Measurements from ENCODE around the gene SEC14L2. TPM values are rescaled to one million over a fixed set of nuclear protein-coding genes. Genes with fewer than 3 reads are reported as not detected.
"Not testable (repeated sequence)": the region's sequence is repeated elsewhere in the genome, so short reads cannot be mapped to it uniquely, and the experiment has no call there.

SEC14L2 gene
- total RNA-seq, 1 experiment from 2014 or later: 8.2 TPM

DNA sequence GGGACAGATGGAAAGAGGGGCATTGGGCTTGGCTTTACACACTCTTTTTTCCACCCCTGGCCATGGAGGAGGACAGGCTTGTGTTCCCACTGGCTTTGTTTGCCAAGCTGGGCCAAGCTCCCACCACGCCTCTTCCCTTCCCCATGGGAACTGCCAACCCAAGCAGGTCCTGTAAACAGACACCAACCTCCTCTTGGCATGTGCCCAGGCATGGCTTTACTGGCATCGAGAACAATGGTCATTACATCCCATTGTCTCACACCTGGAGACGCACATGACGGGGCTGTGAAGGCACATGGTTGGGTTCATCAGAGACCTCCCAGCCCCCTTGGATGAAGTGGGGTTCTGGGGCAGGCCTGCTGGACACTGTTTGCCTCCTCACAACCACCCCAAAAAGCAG, 63.3 kb downstream of the SEC14L2 start:
- H2BK20ac ChIP-seq (ENCODE audit: low read depth, low read length, poor library complexity, severe bottlenecking): no peak overlapping the region
- Mint-ChIP-seq H3K36me3 (ENCODE audit: insufficient read depth in 1 of 3, low read depth in 3 of 3) (no peaks in the 10 kb centered on the region), H3K4me1 (peaks cover 3 to 9% of the 10 kb centered on the region in 2 experiments; a peak in 3 of 4 replicates), H3K27ac (no peak overlapping the region), H3K9me3 (no peaks in the 10 kb centered on the region), H3K27me3 (ENCODE audit: low read depth) (peaks cover 22% of the 10 kb centered on the region), H3K4me3 (no peak overlapping the region)
- H3K79me1 ChIP-seq (ENCODE audit: insufficient read depth, low read depth, low read length, poor library complexity, severe bottlenecking): no peaks in the 10 kb centered on the region
- H2BK5ac ChIP-seq (ENCODE audit: insufficient read length, low read length): no peak overlapping the region
- H3K27me3 ChIP-seq (ENCODE audit: insufficient read depth, low read length): no peaks in the 10 kb centered on the region
- no peak overlapping the region for H3K23ac ChIP-seq (ENCODE audit: insufficient read length, low read depth, low read length)
- H3K23me2 ChIP-seq (ENCODE audit: insufficient read length, low read depth, low read length, poor library complexity, severe bottlenecking): no peaks in the 10 kb centered on the region
- H2BK12ac ChIP-seq (ENCODE audit: insufficient read length, low read depth, low read length): no peak overlapping the region
- no peak overlapping the region for H3K9ac ChIP-seq (ENCODE audit: extremely low read depth, insufficient read length, low read length)
- no peak overlapping the region for H3K56ac ChIP-seq (ENCODE audit: insufficient read length, low read depth, low read length)
- no peak for DNase-seq
- WGBS (ENCODE audit: extremely low coverage, insufficient read length, low lambda C conversion rate): no CpG with 5 or more reads among the region's 4 CpGs
- no peak overlapping the region for H3K14ac ChIP-seq (ENCODE audit: insufficient read depth, low read length)
- H3K18ac ChIP-seq (ENCODE audit: insufficient read length, low read depth, low read length): no peak overlapping the region
- no peak overlapping the region for H3K27ac ChIP-seq (ENCODE audit: insufficient read length, low read depth, low read length)
- H2AFZ ChIP-seq (ENCODE audit: low read length): no peak overlapping the region
- no peak overlapping the region for H2BK15ac ChIP-seq (ENCODE audit: low read depth, low read length)
- H3K79me2 ChIP-seq (ENCODE audit: insufficient read depth, low read length): no peaks in the 10 kb centered on the region
- no peak for TF ChIP-seq CTCF (conservative IDR thresholded peaks at IDR 0.05)
- H4K91ac ChIP-seq (ENCODE audit: insufficient read length, low read depth, low read length): no peak overlapping the region
- no peaks in the 10 kb centered on the region for H3K9me3 ChIP-seq (ENCODE audit: control insufficient read depth, low read depth, low read length)
- no peak overlapping the region for H4K5ac ChIP-seq (ENCODE audit: insufficient read length, low read depth, low read length)
- no peaks in the 10 kb centered on the region for H4K20me1 ChIP-seq (ENCODE audit: control insufficient read depth, insufficient read depth, insufficient read length)
- no peak overlapping the region for H4K8ac ChIP-seq (replicated peaks; ENCODE audit: insufficient read length, low read depth, low read length)
- no peak overlapping the region for H3K4me2 ChIP-seq (ENCODE audit: insufficient read depth, insufficient read length, low read length)
- H2BK120ac ChIP-seq (ENCODE audit: low read depth, low read length, poor library complexity, severe bottlenecking): no peak overlapping the region
- no peaks in the 10 kb centered on the region for H3K4me1 ChIP-seq (ENCODE audit: insufficient read depth, low read length)
- H3K4ac ChIP-seq (ENCODE audit: low read depth, low read length): no peak overlapping the region
- no peak overlapping the region for H3T11ph ChIP-seq (ENCODE audit: low read length)
- no peak overlapping the region for H2AK5ac ChIP-seq (ENCODE audit: insufficient read length, low read length)

- H3K18ac ChIP-seq (ENCODE audit: insufficient read length, low read depth, low read length); H3K79me1 ChIP-seq (ENCODE audit: insufficient read depth, low read depth, low read length, poor library complexity, severe bottlenecking); H3K4me3 Mint-ChIP-seq; DNase-seq; H4K5ac ChIP-seq (ENCODE audit: insufficient read length, low read depth, low read length); H3T11ph ChIP-seq (ENCODE audit: low read length); H2BK5ac ChIP-seq (ENCODE audit: insufficient read length, low read length); H3K9me3 Mint-ChIP-seq; H4K20me1 ChIP-seq (ENCODE audit: control insufficient read depth, insufficient read depth, insufficient read length); H4K91ac ChIP-seq (ENCODE audit: insufficient read length, low read depth, low read length); H3K4ac ChIP-seq (ENCODE audit: low read depth, low read length); H4K8ac ChIP-seq (replicated peaks; ENCODE audit: insufficient read length, low read depth, low read length); H3K4me1 ChIP-seq (ENCODE audit: insufficient read depth, low read length); H3K9ac ChIP-seq (ENCODE audit: extremely low read depth, insufficient read length, low read length); H3K4me1 Mint-ChIP-seq; H2BK12ac ChIP-seq (ENCODE audit: insufficient read length, low read depth, low read length); H3K23ac ChIP-seq (ENCODE audit: insufficient read length, low read depth, low read length); H2BK120ac ChIP-seq (ENCODE audit: low read depth, low read length, poor library complexity, severe bottlenecking); H3K27ac Mint-ChIP-seq; H2AFZ ChIP-seq (ENCODE audit: low read length); H2BK20ac ChIP-seq (ENCODE audit: low read depth, low read length, poor library complexity, severe bottlenecking); H3K79me2 ChIP-seq (ENCODE audit: insufficient read depth, low read length); H3K9me3 ChIP-seq (ENCODE audit: control insufficient read depth, low read depth, low read length); H3K23me2 ChIP-seq (ENCODE audit: insufficient read length, low read depth, low read length, poor library complexity, severe bottlenecking); H2AK5ac ChIP-seq (ENCODE audit: insufficient read length, low read length); H3K56ac ChIP-seq (ENCODE audit: insufficient read length, low read depth, low read length); H3K14ac ChIP-seq (ENCODE audit: insufficient read depth, low read length); H3K36me3 Mint-ChIP-seq (ENCODE audit: insufficient read depth in 1 of 3, low read depth in 3 of 3); H3K27ac ChIP-seq (ENCODE audit: insufficient read length, low read depth, low read length); H3K4me2 ChIP-seq (ENCODE audit: insufficient read depth, insufficient read length, low read length); H2BK15ac ChIP-seq (ENCODE audit: low read depth, low read length); H3K27me3 ChIP-seq (ENCODE audit: insufficient read depth, low read length): not testable (repeated sequence)
- peaks cover 26% of the 10 kb centered on the region for H3K27me3 Mint-ChIP-seq (ENCODE audit: low read depth)
- WGBS (ENCODE audit: extremely low coverage, insufficient read length, low lambda C conversion rate): no CpG with 5 or more reads among the region's 6 CpGs
These were observed 63.7 kb downstream of the SEC14L2 start for GRCh38 chr22:30460555-30460954.
